SH-SY5Y (cell line): ENCODE results near the gene ALDH8A1.

Source experiments
- GATA2 ChIP-seq: IDR thresholded peaks from 2 replicates; pipeline ENCODE4 v1.6.1; 2011; ENCODE audit warnings: mild to moderate bottlenecking, low read depth, low read length
- GATA3 ChIP-seq: IDR thresholded peaks from 2 replicates; pipeline ENCODE4 v1.6.1; 2011; ENCODE audit warnings: low read depth, mild to moderate bottlenecking, low read length, moderate library complexity

GRCh38 chr6:134943522-134944111 is 6.3 kb downstream of the ALDH8A1 start:
- TF ChIP-seq GATA2 (no peak), GATA3 (no peak)
